Measurements from ENCODE around the gene HOXC5.
"Not testable (repeated sequence)": the region's sequence is repeated elsewhere in the genome, so short reads cannot be mapped to it uniquely, and the experiment has no call there.

Gene HOXC5

DNA sequence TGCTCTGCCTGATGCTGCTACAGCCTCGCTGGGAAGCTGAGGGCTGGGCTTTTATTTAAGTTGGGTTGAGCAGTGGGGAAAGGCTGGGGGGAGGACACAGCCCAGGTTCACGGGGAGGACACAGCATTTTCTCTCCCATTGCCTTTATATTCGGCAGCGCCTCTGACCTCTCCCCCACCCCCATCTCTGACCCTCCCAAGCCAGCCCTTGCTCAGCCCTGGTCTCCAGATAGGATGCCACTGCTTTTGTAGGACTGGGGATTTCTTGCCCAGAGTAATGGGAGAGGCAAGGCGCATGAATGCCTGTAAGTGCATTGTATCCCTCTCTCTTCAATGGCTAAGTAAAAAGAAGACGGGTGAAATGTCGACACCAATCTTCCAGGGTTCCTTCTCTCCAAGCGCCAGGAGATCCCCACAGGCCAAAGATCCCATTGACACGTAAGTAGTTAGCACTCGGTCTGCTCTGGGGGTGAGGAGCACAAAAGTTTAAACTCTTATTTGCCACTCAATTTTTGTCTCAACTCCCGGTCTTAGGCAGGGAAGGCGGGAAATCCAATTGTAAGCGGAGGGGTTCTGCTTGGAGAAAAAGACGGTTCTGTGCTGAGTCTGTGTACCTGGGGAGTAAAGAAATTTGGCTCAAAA is 25.4 kb downstream of the HOXC5 start:
- Mint-ChIP-seq H3K4me1 (peaks cover 7% of the 10 kb centered on the region), H3K27me3 (peaks cover 79% of the 10 kb centered on the region), H3K4me3 (no peak overlapping the region), H3K9me3 (no peaks in the 10 kb centered on the region), H3K36me3 (ENCODE audit: low read depth) (no peaks in the 10 kb centered on the region), H3K27ac (no peak overlapping the region)
- ATAC-seq (no peak), DNase-seq (no peak)

- Mint-ChIP-seq H3K27ac (no peak overlapping the region), H3K4me3 (no peak overlapping the region), H3K36me3 (ENCODE audit: low read depth) (no peaks in the 10 kb centered on the region), H3K4me1 (no peaks in the 10 kb centered on the region), H3K9me3 (no peaks in the 10 kb centered on the region), H3K27me3 (peaks cover 73% of the 10 kb centered on the region)
- DNase-seq (no peak), ATAC-seq (no peak)
These were observed 26.8 kb downstream of the HOXC5 start for GRCh38 chr12:54059668-54060067.

GRCh38 chr12:54060174-54060974 is 27.5 kb downstream of the HOXC5 start:
- H3K27me3 Mint-ChIP-seq, result peaks cover 72% of the 10 kb centered on the region
- no peaks in the 10 kb centered on the region for H3K9me3 Mint-ChIP-seq
- no peaks in the 10 kb centered on the region for H3K4me1 Mint-ChIP-seq
- DNase-seq, result no peak
- H3K27ac Mint-ChIP-seq, result no peak overlapping the region
- no peak for ATAC-seq
- H3K4me3 Mint-ChIP-seq, result no peak overlapping the region
- no peaks in the 10 kb centered on the region for H3K36me3 Mint-ChIP-seq (ENCODE audit: low read depth)

- Mint-ChIP-seq H3K4me3 (no peak overlapping the region), H3K4me1 (no peaks in the 10 kb centered on the region), H3K9me3 (no peaks in the 10 kb centered on the region), H3K27ac (no peak overlapping the region), H3K27me3 (peaks cover 72% of the 10 kb centered on the region), H3K36me3 (ENCODE audit: low read depth) (no peaks in the 10 kb centered on the region)
- ATAC-seq (no peak), DNase-seq (no peak)
These were observed 28.3 kb downstream of the HOXC5 start for GRCh38 chr12:54060975-54061778.

DNA sequence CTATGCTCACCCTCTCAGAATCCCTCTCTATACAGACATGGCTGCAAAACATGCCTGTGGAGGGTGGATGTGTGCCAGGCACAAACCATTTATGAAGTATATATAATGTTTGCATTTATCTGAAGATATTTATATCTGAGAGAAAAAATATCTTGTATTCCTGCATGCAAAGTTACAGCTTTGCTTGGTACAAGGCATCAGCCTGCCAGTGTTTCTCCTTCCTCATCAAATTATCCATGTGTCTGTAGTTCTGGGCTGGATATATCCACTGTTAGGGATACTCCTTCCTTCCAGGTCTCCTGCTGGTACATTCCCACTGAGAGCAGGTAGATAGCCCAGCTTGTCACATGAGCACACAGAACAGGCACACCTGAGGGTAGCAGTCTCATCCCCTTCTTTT is 32.8 kb downstream of the HOXC5 start:
- no peaks in the 10 kb centered on the region for H3K36me3 Mint-ChIP-seq (ENCODE audit: low read depth)
- H3K27ac Mint-ChIP-seq, result no peak overlapping the region
- no peak overlapping the region for H3K4me3 Mint-ChIP-seq
- no peaks in the 10 kb centered on the region for H3K4me1 Mint-ChIP-seq
- peaks cover 45% of the 10 kb centered on the region for H3K27me3 Mint-ChIP-seq
- no peaks in the 10 kb centered on the region for H3K9me3 Mint-ChIP-seq
- DNase-seq (no peak), ATAC-seq (no peak)

- no peaks in the 10 kb centered on the region for H3K9me3 Mint-ChIP-seq
- no peaks in the 10 kb centered on the region for H3K36me3 Mint-ChIP-seq (ENCODE audit: low read depth)
- peaks cover 41% of the 10 kb centered on the region for H3K27me3 Mint-ChIP-seq
- H3K27ac Mint-ChIP-seq, result no peak overlapping the region
- no peaks in the 10 kb centered on the region for H3K4me1 Mint-ChIP-seq
- no peak overlapping the region for H3K4me3 Mint-ChIP-seq
- DNase-seq (no peak), ATAC-seq (no peak)
These were observed 33.6 kb downstream of the HOXC5 start for GRCh38 chr12:54066408-54066807.

DNA sequence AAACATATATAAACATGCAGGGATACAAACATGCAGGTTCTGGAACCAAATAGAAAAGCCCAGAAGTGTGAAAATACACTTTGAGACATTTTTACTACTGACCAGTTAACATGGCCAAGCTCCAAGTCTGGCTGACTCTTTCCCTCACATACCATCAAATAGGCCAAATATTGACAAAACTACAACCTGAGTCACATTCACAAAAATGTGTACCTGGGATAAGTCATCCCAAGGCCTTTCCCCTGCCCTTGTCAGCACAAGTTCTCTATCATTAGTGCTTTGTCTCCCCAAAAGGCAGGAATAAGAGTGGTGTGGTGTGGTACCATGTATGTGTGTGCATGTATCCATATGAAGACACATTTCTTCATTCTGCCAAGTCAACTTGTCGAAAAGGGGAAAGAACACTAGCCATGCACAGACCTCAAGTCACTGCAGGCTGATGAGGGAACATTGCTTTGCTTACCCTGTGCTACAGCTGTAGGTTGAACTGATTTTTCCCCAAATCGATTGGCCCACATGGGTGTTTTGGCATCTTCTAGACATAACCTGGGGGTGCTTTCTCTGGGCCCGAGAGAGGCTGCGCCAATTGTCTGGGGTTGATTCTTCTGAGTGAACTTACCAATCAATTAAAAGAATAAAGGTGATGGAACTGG is 35.7 kb downstream of the HOXC5 start:
- peaks cover 26% of the 10 kb centered on the region for H3K27me3 Mint-ChIP-seq
- no peak overlapping the region for H3K4me3 Mint-ChIP-seq
- H3K4me1 Mint-ChIP-seq, result no peaks in the 10 kb centered on the region
- DNase-seq (no peak), ATAC-seq (no peak)
- no peaks in the 10 kb centered on the region for H3K36me3 Mint-ChIP-seq (ENCODE audit: low read depth)
- H3K27ac Mint-ChIP-seq, result no peak overlapping the region
- H3K9me3 Mint-ChIP-seq, result no peaks in the 10 kb centered on the region

DNA sequence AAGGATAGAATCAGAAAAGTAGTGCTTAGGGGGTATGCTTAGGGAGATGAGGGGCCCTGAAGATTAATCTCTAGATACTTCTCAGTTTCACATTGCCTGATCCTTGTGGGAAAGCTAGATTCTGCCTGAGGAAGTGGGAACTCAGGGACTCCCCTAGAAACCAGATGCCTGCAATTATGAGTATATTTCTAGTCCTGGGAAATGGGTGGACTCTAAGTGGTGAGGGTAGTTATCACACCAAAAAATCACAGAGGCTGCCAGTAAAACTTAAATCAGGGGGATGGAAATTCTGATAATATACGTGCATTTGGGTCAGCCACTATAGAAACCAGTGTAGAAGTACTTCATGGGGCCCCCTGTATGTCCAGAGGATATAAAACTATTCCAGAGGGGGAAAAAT is 39.1 kb downstream of the HOXC5 start:
- H3K36me3 Mint-ChIP-seq (ENCODE audit: low read depth), result no peaks in the 10 kb centered on the region
- H3K27me3 Mint-ChIP-seq, result peaks cover 8% of the 10 kb centered on the region
- no peaks in the 10 kb centered on the region for H3K4me1 Mint-ChIP-seq
- ATAC-seq (no peak), DNase-seq (no peak)
- no peaks in the 10 kb centered on the region for H3K9me3 Mint-ChIP-seq
- no peak overlapping the region for H3K27ac Mint-ChIP-seq
- no peak overlapping the region for H3K4me3 Mint-ChIP-seq

DNA sequence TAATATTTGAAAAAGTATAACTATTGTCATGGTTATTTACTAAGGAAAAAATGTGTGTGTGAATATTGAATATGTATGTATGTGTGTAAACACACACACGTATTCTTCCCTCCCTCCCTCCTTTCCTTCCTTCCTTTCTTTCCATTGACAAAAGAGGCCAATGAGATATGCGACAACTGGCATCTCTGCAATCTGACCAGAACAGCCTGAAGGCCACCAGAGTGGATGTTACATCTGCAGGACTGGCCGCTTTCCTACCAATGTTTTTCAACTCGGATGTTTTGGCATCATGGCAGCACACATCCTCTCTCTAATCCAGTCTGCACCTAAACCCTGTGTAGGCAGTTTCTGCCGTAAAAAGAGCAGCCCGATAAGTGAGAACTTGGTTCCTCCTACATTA is 41.5 kb downstream of the HOXC5 start:
- Mint-ChIP-seq H3K27me3 (peaks cover 6% of the 10 kb centered on the region), H3K27ac (no peak overlapping the region), H3K4me3 (no peak overlapping the region), H3K9me3 (no peaks in the 10 kb centered on the region), H3K36me3 (ENCODE audit: low read depth) (no peaks in the 10 kb centered on the region), H3K4me1 (no peaks in the 10 kb centered on the region)
- DNase-seq, result no peak
- no peak for ATAC-seq

- no peaks in the 10 kb centered on the region for H3K4me1 Mint-ChIP-seq
- ATAC-seq, result no peak
These were observed 42.6 kb downstream of the HOXC5 start for GRCh38 chr12:54075409-54075808.

DNA sequence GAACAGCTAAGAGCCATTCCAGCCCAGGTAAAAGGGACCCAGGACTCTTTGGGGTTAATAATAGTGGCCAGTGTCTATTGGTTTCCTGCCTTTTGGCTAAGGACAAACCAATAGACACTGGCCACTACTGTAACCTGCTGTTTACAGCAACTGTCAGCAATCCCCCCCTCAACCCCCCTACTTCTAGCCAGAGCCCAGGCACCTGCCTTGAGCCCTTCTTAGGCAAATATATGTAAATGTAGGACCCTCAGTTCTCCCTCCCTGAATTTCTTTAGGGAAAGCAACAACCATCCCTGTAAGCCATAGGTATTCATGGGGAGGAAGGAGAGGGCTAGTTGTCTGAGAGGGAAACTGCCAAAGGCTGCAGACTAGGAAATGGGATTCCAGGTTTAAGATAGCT is 43.1 kb downstream of the HOXC5 start:
- no peak for ATAC-seq
- no peak for DNase-seq
- Mint-ChIP-seq H3K27me3 (no peaks in the 10 kb centered on the region), H3K36me3 (ENCODE audit: low read depth) (no peaks in the 10 kb centered on the region), H3K4me1 (peaks cover 1% of the 10 kb centered on the region), H3K27ac (no peak overlapping the region), H3K9me3 (no peaks in the 10 kb centered on the region), H3K4me3 (no peak overlapping the region)

More at GRCh38 chr12:54075409-54075808, 42.6 kb downstream of the HOXC5 start:
- Mint-ChIP-seq H3K27me3 (peaks cover 3% of the 10 kb centered on the region), H3K9me3 (no peaks in the 10 kb centered on the region), H3K4me3 (no peak overlapping the region), H3K27ac (no peak overlapping the region), H3K36me3 (ENCODE audit: low read depth) (no peaks in the 10 kb centered on the region)
- no peak for DNase-seq

GRCh38 chr12:54077843-54078242 is 45.0 kb downstream of the HOXC5 start:
- not testable (repeated sequence) for H3K27ac Mint-ChIP-seq; H3K4me3 Mint-ChIP-seq; H3K9me3 Mint-ChIP-seq; ATAC-seq; DNase-seq; H3K36me3 Mint-ChIP-seq (ENCODE audit: low read depth); H3K27me3 Mint-ChIP-seq
- peaks cover 14% of the 10 kb centered on the region for H3K4me1 Mint-ChIP-seq

DNA sequence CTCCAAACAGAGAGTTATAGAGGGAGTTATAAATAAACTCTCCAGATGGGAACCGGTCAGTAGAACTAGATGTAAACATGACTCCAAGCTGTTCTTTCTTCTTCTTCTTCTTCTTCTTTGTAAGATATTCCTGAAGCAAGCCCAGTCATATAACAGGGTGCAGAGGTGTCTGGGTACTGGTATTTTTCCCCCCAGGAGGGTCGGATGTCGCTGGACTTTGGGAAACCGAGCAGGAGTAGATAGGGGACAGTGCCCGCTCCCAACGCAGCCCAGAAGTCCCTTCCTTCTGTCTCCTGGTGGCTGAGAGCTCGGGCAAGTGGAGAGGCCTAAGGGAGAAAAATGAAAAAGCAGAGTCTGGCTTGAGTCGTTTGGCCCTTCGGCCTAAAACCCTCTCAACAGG is 46.3 kb downstream of the HOXC5 start:
- H3K9me3 Mint-ChIP-seq; H3K27me3 Mint-ChIP-seq; H3K4me3 Mint-ChIP-seq; DNase-seq; ATAC-seq; H3K27ac Mint-ChIP-seq; H3K36me3 Mint-ChIP-seq (ENCODE audit: low read depth): not testable (repeated sequence)
- peaks cover 26% of the 10 kb centered on the region for H3K4me1 Mint-ChIP-seq

- not testable (repeated sequence) for H3K27me3 Mint-ChIP-seq; H3K4me3 Mint-ChIP-seq; H3K9me3 Mint-ChIP-seq; ATAC-seq; H3K36me3 Mint-ChIP-seq (ENCODE audit: low read depth); DNase-seq
- H3K4me1 Mint-ChIP-seq, result peaks cover 26% of the 10 kb centered on the region
- H3K27ac Mint-ChIP-seq, result peak overlapping the region; percentile 12
These were observed 47.4 kb downstream of the HOXC5 start for GRCh38 chr12:54080008-54080924.
